ENCODE data around the gene PTPRN2.

Gene PTPRN2

DNA sequence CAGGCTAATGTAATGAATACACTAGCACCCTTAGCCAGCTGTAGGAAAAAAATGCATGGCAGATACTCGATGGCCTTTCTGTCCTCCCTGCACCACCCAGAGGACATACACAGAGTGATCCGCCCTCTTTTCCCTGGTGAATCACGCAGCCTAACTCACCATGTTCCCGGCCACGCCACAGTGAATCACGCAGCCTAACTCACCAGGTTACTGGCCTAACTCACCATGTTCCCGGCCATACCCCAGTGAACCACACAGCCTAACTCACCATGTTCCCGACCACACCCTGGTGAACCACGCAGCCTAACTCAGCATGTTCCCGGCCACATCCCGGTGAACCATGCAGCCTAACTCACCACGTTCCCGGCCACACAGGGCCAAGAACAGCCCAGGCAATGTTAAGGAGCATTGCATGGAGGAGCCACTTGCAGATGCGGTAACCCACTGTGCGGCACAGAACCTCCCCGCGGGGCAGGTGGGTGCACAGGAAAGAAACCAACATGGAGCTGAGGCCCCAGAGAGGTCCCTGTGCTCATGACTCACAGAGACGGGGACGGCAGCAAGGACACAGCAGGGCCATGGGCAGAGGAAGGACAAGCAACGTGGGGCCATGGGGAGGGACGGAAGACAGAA, 742.3 kb downstream of the PTPRN2 start:
- DNase-seq, result no peak

- no peak for DNase-seq
These were observed 743.0 kb downstream of the PTPRN2 start for GRCh38 chr7:157844611-157845010.

DNA sequence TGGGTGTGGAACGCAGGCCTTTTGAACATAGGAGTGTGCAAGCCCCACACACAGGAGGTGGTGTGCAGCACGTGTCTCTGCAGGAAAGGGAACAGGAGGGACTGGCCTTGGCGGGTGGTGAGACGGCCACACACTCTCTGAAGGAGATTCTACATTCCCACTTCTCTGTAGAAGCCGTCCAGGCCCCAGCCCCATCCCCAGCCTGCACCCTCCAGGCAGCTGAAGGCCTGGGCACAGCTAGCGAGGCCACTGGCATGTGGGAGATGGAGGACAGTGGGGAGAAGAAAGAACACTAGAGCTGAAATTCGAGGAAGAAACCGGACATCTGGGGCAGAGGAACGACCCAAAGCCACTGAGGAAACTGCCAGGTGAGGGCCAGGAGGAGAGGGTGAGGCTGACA, 743.5 kb downstream of the PTPRN2 start:
- no peak for DNase-seq

- DNase-seq, result no peak
These were observed 744.1 kb downstream of the PTPRN2 start for GRCh38 chr7:157843336-157844140.

GRCh38 chr7:157841773-157842370, 745.8 kb downstream of the PTPRN2 start:
- no peak for DNase-seq

DNA sequence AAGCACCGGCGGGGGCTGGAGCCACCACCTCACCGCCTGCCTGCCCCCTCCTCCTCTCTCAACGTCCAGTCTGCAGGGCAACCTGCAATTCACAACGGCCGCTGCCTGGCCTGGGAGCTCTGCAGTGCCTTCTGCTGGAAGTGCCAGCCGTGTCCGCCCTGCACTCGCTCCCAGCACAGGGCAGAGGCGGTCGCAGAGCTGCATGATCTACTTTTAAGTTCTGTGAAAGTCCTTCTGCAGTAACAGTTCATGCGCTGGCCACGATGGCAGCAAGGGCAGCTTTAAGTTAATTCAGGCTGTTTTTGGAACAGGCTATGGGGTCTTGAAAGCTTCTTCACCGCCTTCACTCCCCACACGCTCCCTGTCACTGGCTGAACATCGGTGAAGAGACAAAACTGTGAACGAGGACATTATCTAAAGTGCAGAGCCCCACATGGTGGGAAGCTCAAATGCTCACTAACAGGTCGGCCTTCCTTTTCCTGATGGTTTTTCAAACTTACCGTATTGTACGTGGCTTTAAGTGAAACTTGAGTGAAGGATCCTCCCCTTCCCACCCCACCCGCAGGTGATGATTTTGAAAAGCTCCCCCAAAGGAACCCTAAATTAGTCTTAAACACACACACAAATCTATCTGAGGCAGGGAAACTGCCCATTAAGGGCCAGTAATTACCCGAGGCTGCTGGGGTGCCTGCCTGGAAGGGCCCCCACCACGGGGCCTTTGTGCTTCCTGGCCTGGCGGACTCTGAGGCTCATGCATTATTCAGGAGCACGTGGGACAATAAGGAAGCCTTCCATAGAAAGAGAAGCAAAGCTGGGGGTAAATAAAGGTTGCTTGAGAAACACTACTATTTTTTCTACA, 746.5 kb downstream of the PTPRN2 start:
- DNase-seq, result no peak

- no peak for DNase-seq
These were observed 747.3 kb downstream of the PTPRN2 start for GRCh38 chr7:157840174-157840913.

DNA sequence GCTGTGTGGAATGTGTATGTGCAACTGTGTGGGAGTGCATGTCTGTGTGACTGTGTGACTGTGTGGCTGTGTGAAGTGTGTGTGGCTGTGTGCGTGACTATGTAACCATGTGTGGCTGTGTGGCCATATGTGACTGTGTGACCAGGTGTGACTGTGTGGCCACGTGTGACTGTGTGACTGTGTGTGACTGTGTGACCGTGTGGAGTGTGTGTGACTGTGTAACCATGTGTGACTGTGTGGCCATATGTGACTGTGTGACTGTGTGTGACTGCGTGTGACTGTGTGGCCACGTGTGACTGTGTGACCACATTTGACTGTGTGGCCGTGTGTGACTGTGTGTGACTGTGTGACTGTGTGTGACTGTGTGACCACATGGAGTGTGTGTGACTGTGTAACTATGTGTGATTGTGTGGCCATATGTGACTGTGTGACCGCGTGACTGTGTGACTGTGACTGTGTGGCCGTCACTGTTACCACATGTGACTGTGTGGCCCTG, 747.9 kb downstream of the PTPRN2 start:
- DNase-seq, result no peak

DNA sequence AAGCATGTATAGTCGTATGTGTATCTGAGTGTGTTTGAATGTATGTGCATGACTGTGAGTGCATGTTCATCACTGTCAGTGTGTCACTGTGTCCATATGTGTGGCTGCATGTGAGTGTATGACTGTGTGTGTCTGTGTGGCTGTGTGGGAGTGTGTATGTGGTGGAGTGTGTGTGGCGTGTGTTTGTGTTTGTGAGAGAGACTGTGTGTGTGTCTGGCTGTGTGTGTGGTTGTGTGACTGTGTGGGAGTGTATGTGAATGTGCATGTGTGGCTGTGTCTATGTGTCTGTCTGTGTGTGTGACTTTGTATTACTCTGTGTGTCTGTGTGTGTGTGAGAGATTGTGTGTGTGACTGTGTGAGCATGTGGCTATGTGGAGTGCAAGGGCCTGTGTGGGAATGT, 748.4 kb downstream of the PTPRN2 start:
- no peak for DNase-seq

DNA sequence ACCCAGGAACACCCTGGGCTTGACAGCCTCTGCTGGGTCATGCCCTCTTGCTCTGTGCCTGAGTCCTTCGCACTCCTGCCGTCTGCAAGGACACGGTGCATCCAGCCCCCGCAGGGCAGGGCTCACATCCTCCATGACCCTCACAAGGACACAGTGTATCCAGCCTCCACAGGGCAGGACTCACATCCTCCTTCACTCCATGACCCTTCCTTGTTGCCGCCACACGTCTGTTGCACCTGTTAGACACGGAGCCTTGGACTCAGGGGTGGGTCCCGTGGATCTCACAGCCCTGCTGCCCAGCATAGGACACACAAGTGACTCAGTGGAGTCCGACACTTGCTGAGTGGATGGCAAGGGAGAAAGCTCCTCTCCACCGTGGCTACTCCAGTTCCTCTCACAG, 750.1 kb downstream of the PTPRN2 start:
- no peak for DNase-seq

GRCh38 chr7:157837047-157837446, 750.6 kb downstream of the PTPRN2 start:
- DNase-seq, result no peak

DNA sequence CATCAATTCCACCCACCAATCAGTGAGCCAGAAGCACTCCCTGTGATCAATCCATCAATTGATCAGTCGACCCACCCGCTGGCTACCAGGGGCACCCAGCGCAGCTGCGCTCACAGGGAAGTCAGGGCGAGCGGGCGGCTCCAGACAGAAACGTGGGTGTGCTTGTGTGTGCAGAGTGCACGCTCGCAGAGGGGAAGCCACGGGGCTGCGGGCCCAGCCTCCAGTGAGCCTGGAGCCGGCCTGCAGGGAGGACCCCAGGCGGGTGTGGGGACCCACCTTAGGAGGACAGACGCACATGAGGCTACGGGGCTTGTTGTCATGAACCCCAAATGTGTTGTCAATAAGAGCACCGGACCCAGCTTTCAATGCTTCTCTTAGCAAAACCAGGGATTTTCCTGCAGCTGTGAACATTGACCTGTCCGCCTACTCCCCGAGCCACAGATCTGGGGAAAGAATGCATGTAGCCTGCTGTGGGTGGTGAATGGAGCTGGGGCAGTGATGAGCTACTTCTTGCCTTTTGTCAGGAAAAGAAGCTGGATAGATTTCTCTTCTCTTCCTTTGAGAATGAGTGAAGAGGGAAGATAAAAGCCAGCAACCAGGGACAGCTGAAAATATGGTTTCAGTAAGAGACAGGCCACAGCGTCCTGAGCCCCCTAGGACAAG, 753.0 kb downstream of the PTPRN2 start:
- DNase-seq, result no peak

- DNase-seq, result no peak
These were observed 754.6 kb downstream of the PTPRN2 start for GRCh38 chr7:157832866-157833607.

GRCh38 chr7:157832421-157832820, 755.2 kb downstream of the PTPRN2 start:
- DNase-seq, result no peak

DNA sequence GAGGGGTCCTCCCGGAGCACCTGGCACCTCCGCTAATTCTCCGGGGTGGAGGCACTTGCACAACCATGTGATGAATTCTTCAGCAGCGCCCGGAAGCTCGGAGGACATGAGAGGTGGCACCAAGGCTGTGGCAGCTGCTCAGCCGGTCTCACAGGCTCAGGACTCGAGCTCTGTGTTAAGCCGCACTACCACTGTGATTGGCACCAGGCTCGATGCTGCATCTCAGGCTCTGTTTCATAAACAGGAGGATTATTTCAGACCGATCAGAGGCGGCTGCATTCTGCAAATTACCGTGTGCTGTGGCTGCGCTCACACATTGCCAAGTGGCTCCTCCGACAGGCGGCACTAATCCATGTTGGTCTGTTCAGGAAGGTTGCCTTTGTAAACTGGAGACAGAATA, 755.6 kb downstream of the PTPRN2 start:
- DNase-seq, result no peak

DNA sequence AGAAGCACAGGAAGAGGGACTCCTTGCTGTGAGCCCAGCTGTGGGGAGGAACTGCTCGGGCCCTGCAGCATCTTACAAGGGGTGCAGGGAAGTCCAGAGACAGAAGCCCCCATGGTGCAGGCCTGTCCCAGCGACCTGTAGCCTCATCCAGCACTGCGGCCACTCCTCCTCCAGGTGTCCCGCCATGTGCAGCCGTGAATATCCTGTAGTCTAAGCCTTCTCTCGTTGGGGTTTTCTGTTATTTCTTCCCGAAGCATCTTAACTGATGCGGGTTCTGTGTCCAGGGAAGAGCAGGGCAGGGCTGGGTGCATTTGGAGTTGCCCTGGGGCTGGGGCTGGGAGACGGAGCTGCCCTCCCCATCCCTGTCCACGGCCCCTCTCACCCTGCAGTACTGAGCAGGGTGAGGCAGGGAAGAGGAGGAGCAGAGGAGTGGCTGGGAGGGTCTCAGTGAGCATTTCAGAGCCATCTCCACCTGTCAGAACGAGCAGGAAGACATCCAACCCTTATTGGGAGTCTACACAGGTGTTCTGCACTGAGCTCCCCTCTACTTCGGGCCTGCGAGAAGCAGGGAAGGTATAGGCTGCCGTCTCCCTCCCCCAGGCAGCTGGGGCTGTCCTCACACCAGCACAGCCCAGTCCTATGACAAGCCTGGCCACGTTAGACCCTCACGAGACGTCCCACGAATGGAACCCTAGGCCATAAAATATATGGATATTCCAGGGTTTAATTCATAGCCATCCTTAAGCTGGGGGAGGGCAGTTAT, 756.3 kb downstream of the PTPRN2 start:
- no peak for DNase-seq

DNA sequence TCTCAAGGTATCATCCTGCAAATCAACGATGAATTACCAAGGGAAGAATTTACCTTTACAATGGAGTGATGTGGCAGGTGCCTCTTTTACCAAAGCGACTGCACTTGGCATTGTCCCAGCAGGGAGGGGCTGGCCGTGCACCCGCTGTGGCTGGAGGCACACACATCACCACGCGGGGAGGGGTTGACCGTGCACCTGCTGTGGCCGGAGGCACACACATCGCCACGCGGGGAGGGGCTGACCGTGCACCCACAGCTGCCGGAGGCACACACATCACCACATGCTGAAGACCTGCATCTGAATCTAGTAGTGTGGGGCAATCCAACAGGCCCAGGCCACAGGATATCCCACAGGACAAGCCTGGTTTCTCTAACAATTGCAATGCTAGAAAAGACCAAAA, 757.3 kb downstream of the PTPRN2 start:
- DNase-seq, result no peak

GRCh38 chr7:157829491-157829890, 758.1 kb downstream of the PTPRN2 start:
- DNase-seq, result no peak

DNA sequence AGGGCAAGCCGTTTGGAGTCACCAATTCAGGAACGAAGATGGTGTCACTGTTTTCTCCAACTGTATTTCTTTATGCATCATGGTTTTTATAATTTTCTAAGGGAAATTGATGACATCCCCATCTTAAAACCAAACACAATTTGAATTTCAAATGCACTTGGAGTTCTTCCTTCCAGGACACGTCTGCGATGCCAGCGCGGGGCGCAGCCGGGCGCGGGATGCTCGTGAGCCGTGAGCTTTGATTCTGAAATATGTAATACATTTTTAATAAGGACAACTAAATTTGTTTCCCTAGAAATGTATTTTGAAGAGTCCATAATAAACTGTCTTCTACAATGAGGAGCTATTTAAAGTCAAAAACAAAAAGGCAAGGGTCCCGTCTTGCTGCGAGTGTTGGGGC, 758.7 kb downstream of the PTPRN2 start:
- no peak for DNase-seq

GRCh38 chr7:157828190-157828589, 759.4 kb downstream of the PTPRN2 start:
- DNase-seq, result no peak
